Nephron progenitor cell (in vitro differentiated cells): ENCODE results near the gene ARMC6.
"Not testable (repeated sequence)": the region's sequence is repeated elsewhere in the genome, so short reads cannot be mapped to it uniquely, and the experiment has no call there.

Experiments used
- DNase-seq: peaks from one replicate; pipeline ENCODE4 v3.0.0; 2021
- H3K27ac Mint-ChIP-seq: 2 replicates; pipeline ENCODE4 v1.8.0; 2021; ENCODE audit warnings: mild to moderate bottlenecking, moderate library complexity, mixed read lengths
- H3K27me3 Mint-ChIP-seq: 2 replicates; pipeline ENCODE4 v1.8.0; 2021; ENCODE audit warnings: mild to moderate bottlenecking, low read depth, mixed read lengths; ENCODE audit not compliant: poor library complexity
- H3K36me3 Mint-ChIP-seq: 2 replicates; pipeline ENCODE4 v1.8.0; 2021; ENCODE audit warnings: low read depth, mixed read lengths
- H3K4me1 Mint-ChIP-seq: 2 replicates; pipeline ENCODE4 v1.8.0; 2021; ENCODE audit warnings: mixed read lengths
- H3K4me3 Mint-ChIP-seq: 2 replicates; pipeline ENCODE4 v1.8.0; 2021; ENCODE audit warnings: mild to moderate bottlenecking, moderate library complexity, mixed read lengths
- H3K9me3 Mint-ChIP-seq: 2 replicates; pipeline ENCODE4 v1.8.0; 2021; ENCODE audit warnings: mild to moderate bottlenecking, moderate library complexity, mixed read lengths
- CTCF ChIP-seq: fragments of 200-600 bp; sonication (generic); IDR thresholded peaks from 2 replicates; pipeline ENCODE4 v1.5.0; 2021; ENCODE audit warnings: antibody characterized with exemption

Gene ARMC6

GRCh38 chr19:19098084-19098702 is 64.8 kb downstream of the ARMC6 start:
- TF ChIP-seq CTCF, result no peak
- H3K4me3 Mint-ChIP-seq, result no peak overlapping the region
- DNase-seq, result no peak
- peak overlapping the region; percentile 54 for H3K27ac Mint-ChIP-seq
- H3K9me3 Mint-ChIP-seq, result no peaks in the 10 kb centered on the region
- H3K4me1 Mint-ChIP-seq, result peaks cover 40% of the 10 kb centered on the region
- peaks cover 12% of the 10 kb centered on the region for H3K36me3 Mint-ChIP-seq
- peaks cover 7% of the 10 kb centered on the region for H3K27me3 Mint-ChIP-seq

DNA sequence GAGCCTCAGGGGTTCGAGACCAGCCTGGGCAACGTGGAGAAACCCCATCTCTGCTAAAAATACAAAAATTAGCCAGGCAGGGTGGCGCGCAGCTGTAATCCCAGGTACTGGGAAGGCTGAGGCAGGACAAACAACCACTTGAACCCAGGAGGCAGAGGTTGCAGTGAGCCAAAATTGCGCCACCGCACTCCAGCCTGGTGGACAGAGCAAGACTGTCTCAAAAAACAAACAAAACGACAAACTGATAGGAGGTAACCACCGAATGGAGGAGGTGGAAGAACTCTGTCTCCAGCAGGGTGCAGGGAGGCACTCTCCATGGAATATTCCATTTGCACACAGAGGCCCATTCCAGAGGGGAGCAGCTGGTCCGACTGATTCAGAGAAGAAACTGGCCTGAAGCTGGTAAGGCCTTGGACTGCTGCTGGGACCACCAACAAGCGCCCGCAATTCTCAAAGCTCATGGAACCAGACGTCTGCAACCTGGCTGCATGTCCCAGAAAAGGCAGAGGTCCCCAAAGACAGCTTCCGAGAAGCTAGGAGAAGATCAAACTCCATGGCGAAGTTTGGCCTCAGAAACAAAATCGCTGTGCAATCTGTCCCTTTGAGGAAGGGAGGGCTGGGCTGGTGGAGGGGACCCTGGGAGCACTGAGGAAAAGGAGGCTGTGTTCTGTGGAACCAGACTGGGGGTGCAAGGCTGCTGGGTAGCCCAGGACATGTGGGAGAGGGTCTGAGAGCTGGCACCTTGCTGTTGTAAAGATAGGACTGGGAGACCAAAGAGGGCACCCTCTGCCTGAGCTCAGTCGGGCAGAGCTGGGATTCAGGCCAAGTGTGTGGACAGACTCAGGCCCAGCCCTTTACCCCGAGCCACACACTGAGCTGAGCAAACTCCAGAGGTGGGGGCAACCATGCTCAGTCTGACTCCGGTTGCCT is 65.6 kb downstream of the ARMC6 start:
- TF ChIP-seq CTCF, result no peak
- Mint-ChIP-seq H3K27ac (peak overlapping the region; percentile 54), H3K4me1 (peaks cover 38% of the 10 kb centered on the region), H3K4me3 (no peak overlapping the region), H3K9me3 (no peaks in the 10 kb centered on the region), H3K27me3 (peaks cover 2% of the 10 kb centered on the region), H3K36me3 (peaks cover 14% of the 10 kb centered on the region)
- DNase-seq, result no peak

GRCh38 chr19:19101540-19101939 is 68.1 kb downstream of the ARMC6 start:
- Mint-ChIP-seq H3K9me3 (no peaks in the 10 kb centered on the region), H3K36me3 (peaks cover 14% of the 10 kb centered on the region), H3K4me1 (peaks cover 53% of the 10 kb centered on the region), H3K27me3 (peaks cover 9% of the 10 kb centered on the region), H3K4me3 (no peak overlapping the region), H3K27ac (no peak overlapping the region)
- no peak for DNase-seq
- no peak for TF ChIP-seq CTCF

GRCh38 chr19:19102566-19102965 is 69.2 kb downstream of the ARMC6 start:
- not testable (repeated sequence) for H3K9me3 Mint-ChIP-seq, H3K4me3 Mint-ChIP-seq, H3K27me3 Mint-ChIP-seq, DNase-seq, H3K27ac Mint-ChIP-seq
- Mint-ChIP-seq H3K36me3 (peaks cover 11% of the 10 kb centered on the region), H3K4me1 (peaks cover 52% of the 10 kb centered on the region)

- no peaks in the 10 kb centered on the region for H3K9me3 Mint-ChIP-seq
- no peak overlapping the region for H3K4me3 Mint-ChIP-seq
- peaks cover 54% of the 10 kb centered on the region for H3K4me1 Mint-ChIP-seq
- no peak overlapping the region for H3K27ac Mint-ChIP-seq
- peaks cover 10% of the 10 kb centered on the region for H3K27me3 Mint-ChIP-seq
- no peak for TF ChIP-seq CTCF
- peaks cover 11% of the 10 kb centered on the region for H3K36me3 Mint-ChIP-seq
- no peak for DNase-seq
Observed at GRCh38 chr19:19103167-19103566, 69.8 kb downstream of the ARMC6 start.

- DNase-seq, result peak; percentile 86
- Mint-ChIP-seq H3K4me1 (peaks cover 48% of the 10 kb centered on the region), H3K27me3 (peaks cover 22% of the 10 kb centered on the region), H3K36me3 (peaks cover 11% of the 10 kb centered on the region), H3K4me3 (peak overlapping the region; percentile 77), H3K27ac (peak overlapping the region; percentile 93), H3K9me3 (no peaks in the 10 kb centered on the region)
- no peak for TF ChIP-seq CTCF
Observed at GRCh38 chr19:19105365-19106055, 72.1 kb downstream of the ARMC6 start.
